Measurements from ENCODE around the gene GPR68.
"Not testable (repeated sequence)": the region's sequence is repeated elsewhere in the genome, so short reads cannot be mapped to it uniquely, and the experiment has no call there.

DNA sequence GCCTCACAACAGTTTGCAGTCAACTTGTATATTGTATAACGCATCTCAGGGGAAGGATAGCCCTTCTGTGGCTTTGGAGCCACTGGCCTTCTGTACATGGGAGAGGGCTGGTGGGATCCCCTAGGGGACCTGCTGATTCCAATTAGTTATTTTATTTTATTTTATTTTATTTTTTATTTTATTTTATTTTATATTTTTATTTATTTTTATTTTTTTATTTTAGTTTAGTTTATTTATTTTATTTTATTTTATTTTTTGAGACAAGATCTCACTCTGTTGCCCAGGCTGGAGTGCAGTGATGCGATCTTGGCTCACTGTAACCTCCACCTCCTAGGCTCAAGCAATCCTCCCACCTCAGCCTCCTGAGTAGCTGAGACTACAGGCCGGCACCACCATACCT, 61.8 kb downstream of the GPR68 start:
- TF ChIP-seq POLR2AphosphoS5, POLR2A, TAF1 (IDR thresholded peaks at IDR 0.05; ENCODE audit: low read depth, low read length): not testable (repeated sequence)
